Neural crest cell (in vitro differentiated cells): ENCODE data around the gene SPSB4. TPM values are rescaled to one million over a fixed set of nuclear protein-coding genes. Genes with fewer than 3 reads are reported as not detected.

ENCODE experiments used
- DNase-seq: peaks from one replicate; pipeline ENCODE4 v3.0.0; 2021; ENCODE audit warnings: low read depth, mixed read lengths, low spot score
- H3K27ac Mint-ChIP-seq: one replicate; pipeline ENCODE4 v1.8.0; 2021; ENCODE audit warnings: mild to moderate bottlenecking, mixed read lengths; ENCODE audit not compliant: unreplicated experiment
- H3K27me3 Mint-ChIP-seq: 2 replicates; pipeline ENCODE4 v1.8.0; 2021; ENCODE audit warnings: low read depth, mild to moderate bottlenecking, mixed read lengths
- H3K36me3 Mint-ChIP-seq: 2 replicates; pipeline ENCODE4 v1.8.0; 2021; ENCODE audit warnings: low read depth, mild to moderate bottlenecking, mixed read lengths
- H3K4me1 Mint-ChIP-seq: 2 replicates; pipeline ENCODE4 v1.8.0; 2021; ENCODE audit warnings: mixed read lengths
- H3K4me3 Mint-ChIP-seq: one replicate; pipeline ENCODE4 v1.8.0; 2021; ENCODE audit warnings: mild to moderate bottlenecking, mixed read lengths
- H3K9me3 Mint-ChIP-seq: 2 replicates; pipeline ENCODE4 v1.8.0; 2021; ENCODE audit warnings: mixed read lengths
- CTCF ChIP-seq: fragments of 200-600 bp; sonication (generic); conservative IDR thresholded peaks from 2 replicates; pipeline ENCODE4 v1.5.0; 2021; ENCODE audit warnings: antibody characterized with exemption, mild to moderate bottlenecking
- total RNA-seq: library from RNA; stranded (reverse); gene quantifications from 2 replicates; pipeline ENCODE4 v1.2.1, GENCODE V29; 2021

SPSB4 gene
- total RNA-seq, 1 donor from 2014 or later, result 35.1 TPM

GRCh38 chr3:141077631-141078030, 26.5 kb downstream of the SPSB4 start:
- Mint-ChIP-seq H3K27ac (peak overlapping the region; percentile 98), H3K9me3 (no peaks in the 10 kb centered on the region), H3K36me3 (no peaks in the 10 kb centered on the region), H3K4me3 (peak overlapping the region; percentile 65), H3K4me1 (peaks cover 92% of the 10 kb centered on the region), H3K27me3 (no peaks in the 10 kb centered on the region)
- DNase-seq, result no peak
- no peak for TF ChIP-seq CTCF

GRCh38 chr3:141078200-141078599, 27.1 kb downstream of the SPSB4 start:
- H3K9me3 Mint-ChIP-seq, result no peaks in the 10 kb centered on the region
- H3K36me3 Mint-ChIP-seq, result no peaks in the 10 kb centered on the region
- peaks cover 92% of the 10 kb centered on the region for H3K4me1 Mint-ChIP-seq
- no peak overlapping the region for H3K4me3 Mint-ChIP-seq
- no peak overlapping the region for H3K27ac Mint-ChIP-seq
- no peaks in the 10 kb centered on the region for H3K27me3 Mint-ChIP-seq
- DNase-seq, result no peak
- no peak for TF ChIP-seq CTCF

GRCh38 chr3:141080431-141080830, 29.3 kb downstream of the SPSB4 start:
- H3K27me3 Mint-ChIP-seq, result no peaks in the 10 kb centered on the region
- H3K4me3 Mint-ChIP-seq, result no peak overlapping the region
- TF ChIP-seq CTCF, result no peak
- no peaks in the 10 kb centered on the region for H3K9me3 Mint-ChIP-seq
- H3K36me3 Mint-ChIP-seq, result no peaks in the 10 kb centered on the region
- no peak for DNase-seq
- no peak overlapping the region for H3K27ac Mint-ChIP-seq
- H3K4me1 Mint-ChIP-seq, result peaks cover 91% of the 10 kb centered on the region

- no peak for TF ChIP-seq CTCF
- Mint-ChIP-seq H3K27me3 (no peaks in the 10 kb centered on the region), H3K4me3 (peak overlapping the region; percentile 64), H3K36me3 (no peaks in the 10 kb centered on the region), H3K27ac (peak overlapping the region; percentile 88), H3K9me3 (no peaks in the 10 kb centered on the region), H3K4me1 (peaks cover 95% of the 10 kb centered on the region)
- DNase-seq, result no peak
Observed at GRCh38 chr3:141081141-141081795, 30.1 kb downstream of the SPSB4 start.

GRCh38 chr3:141082064-141082463, 30.9 kb downstream of the SPSB4 start:
- Mint-ChIP-seq H3K4me3 (no peak overlapping the region), H3K9me3 (no peaks in the 10 kb centered on the region), H3K27ac (no peak overlapping the region), H3K4me1 (peaks cover 95% of the 10 kb centered on the region), H3K36me3 (no peaks in the 10 kb centered on the region), H3K27me3 (no peaks in the 10 kb centered on the region)
- DNase-seq, result no peak
- TF ChIP-seq CTCF, result no peak
